Measurements from ENCODE around the gene AFMID. TPM values are rescaled to one million over a fixed set of nuclear protein-coding genes. Genes with fewer than 3 reads are reported as not detected.

The AFMID gene
- total and polyA plus RNA-seq, 2 experiments from 2014 or later, result 38.0 to 47.5 TPM

GRCh38 chr17:78251773-78252103 lies 64.6 kb downstream of the AFMID start:
- Mint-ChIP-seq H3K27me3 (ENCODE audit: insufficient read depth, low read depth, poor library complexity) (peaks cover 20% of the 10 kb centered on the region), H3K4me1 (peaks cover 33% of the 10 kb centered on the region), H3K4me3 (no peak overlapping the region), H3K27ac (no peak overlapping the region), H3K36me3 (ENCODE audit: low read depth) (no peaks in the 10 kb centered on the region), H3K9me3 (peaks cover 2% of the 10 kb centered on the region; the same call in 1 of the 3 replicates)
- TF ChIP-seq POLR2AphosphoS5 (IDR thresholded peaks at IDR 0.05; ENCODE audit: low read depth) (no peak), CREB1 (CRISPR knock-in tag; IDR thresholded peaks at IDR 0.05; ENCODE audit: low read depth) (no peak), ETS1 (IDR thresholded peaks at IDR 0.05) (no peak), NANOG (IDR thresholded peaks at IDR 0.05; ENCODE audit: borderline replicate concordance) (no peak), ZNF114 (CRISPR knock-in tag; IDR thresholded peaks at IDR 0.05) (no peak), STAT1 (IDR thresholded peaks at IDR 0.05; ENCODE audit: unreplicated experiment) (no peak), EZH2phosphoT487 (IDR thresholded peaks at IDR 0.05; ENCODE audit: unreplicated experiment) (no peak), CTCF (conservative IDR thresholded peaks at IDR 0.05; ENCODE audit: low read depth in 2 of 2) (no peak), JUNB (IDR thresholded peaks at IDR 0.05; ENCODE audit: unreplicated experiment) (no peak), ZNF331 (CRISPR knock-in tag; IDR thresholded peaks at IDR 0.05; ENCODE audit: low read depth) (no peak), EZH2 (IDR thresholded peaks at IDR 0.05; ENCODE audit: low read depth, unreplicated experiment) (no peak)
- TF ChIP-seq, protein P1, sequence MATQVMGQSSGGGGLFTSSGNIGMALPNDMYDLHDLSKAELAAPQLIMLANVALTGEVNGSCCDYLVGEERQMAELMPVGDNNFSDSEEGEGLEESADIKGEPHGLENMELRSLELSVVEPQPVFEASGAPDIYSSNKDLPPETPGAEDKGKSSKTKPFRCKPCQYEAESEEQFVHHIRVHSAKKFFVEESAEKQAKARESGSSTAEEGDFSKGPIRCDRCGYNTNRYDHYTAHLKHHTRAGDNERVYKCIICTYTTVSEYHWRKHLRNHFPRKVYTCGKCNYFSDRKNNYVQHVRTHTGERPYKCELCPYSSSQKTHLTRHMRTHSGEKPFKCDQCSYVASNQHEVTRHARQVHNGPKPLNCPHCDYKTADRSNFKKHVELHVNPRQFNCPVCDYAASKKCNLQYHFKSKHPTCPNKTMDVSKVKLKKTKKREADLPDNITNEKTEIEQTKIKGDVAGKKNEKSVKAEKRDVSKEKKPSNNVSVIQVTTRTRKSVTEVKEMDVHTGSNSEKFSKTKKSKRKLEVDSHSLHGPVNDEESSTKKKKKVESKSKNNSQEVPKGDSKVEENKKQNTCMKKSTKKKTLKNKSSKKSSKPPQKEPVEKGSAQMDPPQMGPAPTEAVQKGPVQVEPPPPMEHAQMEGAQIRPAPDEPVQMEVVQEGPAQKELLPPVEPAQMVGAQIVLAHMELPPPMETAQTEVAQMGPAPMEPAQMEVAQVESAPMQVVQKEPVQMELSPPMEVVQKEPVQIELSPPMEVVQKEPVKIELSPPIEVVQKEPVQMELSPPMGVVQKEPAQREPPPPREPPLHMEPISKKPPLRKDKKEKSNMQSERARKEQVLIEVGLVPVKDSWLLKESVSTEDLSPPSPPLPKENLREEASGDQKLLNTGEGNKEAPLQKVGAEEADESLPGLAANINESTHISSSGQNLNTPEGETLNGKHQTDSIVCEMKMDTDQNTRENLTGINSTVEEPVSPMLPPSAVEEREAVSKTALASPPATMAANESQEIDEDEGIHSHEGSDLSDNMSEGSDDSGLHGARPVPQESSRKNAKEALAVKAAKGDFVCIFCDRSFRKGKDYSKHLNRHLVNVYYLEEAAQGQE (IDR thresholded peaks at IDR 0.05; ENCODE audit: unreplicated experiment), result no peak
- TF ChIP-seq, protein P2, sequence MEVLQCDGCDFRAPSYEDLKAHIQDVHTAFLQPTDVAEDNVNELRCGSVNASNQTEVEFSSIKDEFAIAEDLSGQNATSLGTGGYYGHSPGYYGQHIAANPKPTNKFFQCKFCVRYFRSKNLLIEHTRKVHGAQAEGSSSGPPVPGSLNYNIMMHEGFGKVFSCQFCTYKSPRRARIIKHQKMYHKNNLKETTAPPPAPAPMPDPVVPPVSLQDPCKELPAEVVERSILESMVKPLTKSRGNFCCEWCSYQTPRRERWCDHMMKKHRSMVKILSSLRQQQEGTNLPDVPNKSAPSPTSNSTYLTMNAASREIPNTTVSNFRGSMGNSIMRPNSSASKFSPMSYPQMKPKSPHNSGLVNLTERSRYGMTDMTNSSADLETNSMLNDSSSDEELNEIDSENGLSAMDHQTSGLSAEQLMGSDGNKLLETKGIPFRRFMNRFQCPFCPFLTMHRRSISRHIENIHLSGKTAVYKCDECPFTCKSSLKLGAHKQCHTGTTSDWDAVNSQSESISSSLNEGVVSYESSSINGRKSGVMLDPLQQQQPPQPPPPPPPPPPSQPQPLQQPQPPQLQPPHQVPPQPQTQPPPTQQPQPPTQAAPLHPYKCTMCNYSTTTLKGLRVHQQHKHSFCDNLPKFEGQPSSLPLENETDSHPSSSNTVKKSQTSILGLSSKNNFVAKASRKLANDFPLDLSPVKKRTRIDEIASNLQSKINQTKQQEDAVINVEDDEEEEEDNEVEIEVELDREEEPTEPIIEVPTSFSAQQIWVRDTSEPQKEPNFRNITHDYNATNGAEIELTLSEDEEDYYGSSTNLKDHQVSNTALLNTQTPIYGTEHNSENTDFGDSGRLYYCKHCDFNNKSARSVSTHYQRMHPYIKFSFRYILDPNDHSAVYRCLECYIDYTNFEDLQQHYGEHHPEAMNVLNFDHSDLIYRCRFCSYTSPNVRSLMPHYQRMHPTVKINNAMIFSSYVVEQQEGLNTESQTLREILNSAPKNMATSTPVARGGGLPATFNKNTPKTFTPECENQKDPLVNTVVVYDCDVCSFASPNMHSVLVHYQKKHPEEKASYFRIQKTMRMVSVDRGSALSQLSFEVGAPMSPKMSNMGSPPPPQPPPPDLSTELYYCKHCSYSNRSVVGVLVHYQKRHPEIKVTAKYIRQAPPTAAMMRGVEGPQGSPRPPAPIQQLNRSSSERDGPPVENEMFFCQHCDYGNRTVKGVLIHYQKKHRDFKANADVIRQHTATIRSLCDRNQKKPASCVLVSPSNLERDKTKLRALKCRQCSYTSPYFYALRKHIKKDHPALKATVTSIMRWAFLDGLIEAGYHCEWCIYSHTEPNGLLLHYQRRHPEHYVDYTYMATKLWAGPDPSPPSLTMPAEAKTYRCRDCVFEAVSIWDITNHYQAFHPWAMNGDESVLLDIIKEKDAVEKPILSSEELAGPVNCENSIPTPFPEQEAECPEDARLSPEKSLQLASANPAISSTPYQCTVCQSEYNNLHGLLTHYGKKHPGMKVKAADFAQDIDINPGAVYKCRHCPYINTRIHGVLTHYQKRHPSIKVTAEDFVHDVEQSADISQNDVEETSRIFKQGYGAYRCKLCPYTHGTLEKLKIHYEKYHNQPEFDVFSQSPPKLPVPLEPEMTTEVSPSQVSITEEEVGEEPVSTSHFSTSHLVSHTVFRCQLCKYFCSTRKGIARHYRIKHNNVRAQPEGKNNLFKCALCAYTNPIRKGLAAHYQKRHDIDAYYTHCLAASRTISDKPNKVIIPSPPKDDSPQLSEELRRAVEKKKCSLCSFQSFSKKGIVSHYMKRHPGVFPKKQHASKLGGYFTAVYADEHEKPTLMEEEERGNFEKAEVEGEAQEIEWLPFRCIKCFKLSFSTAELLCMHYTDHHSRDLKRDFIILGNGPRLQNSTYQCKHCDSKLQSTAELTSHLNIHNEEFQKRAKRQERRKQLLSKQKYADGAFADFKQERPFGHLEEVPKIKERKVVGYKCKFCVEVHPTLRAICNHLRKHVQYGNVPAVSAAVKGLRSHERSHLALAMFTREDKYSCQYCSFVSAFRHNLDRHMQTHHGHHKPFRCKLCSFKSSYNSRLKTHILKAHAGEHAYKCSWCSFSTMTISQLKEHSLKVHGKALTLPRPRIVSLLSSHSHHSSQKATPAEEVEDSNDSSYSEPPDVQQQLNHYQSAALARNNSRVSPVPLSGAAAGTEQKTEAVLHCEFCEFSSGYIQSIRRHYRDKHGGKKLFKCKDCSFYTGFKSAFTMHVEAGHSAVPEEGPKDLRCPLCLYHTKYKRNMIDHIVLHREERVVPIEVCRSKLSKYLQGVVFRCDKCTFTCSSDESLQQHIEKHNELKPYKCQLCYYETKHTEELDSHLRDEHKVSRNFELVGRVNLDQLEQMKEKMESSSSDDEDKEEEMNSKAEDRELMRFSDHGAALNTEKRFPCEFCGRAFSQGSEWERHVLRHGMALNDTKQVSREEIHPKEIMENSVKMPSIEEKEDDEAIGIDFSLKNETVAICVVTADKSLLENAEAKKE (CRISPR knock-in tag; IDR thresholded peaks at IDR 0.05), result no peak
- Histone ChIP-seq H3K27ac (ENCODE audit: low read depth) (no peak overlapping the region), H2AFZ (no peak overlapping the region), H3K27me3 (ENCODE audit: insufficient read depth) (no peaks in the 10 kb centered on the region), H3K4me2 (no peak overlapping the region), H4K20me1 (replicated peaks; ENCODE audit: insufficient read depth) (no peaks in the 10 kb centered on the region), H3K79me2 (replicated peaks; ENCODE audit: insufficient read depth) (no peaks in the 10 kb centered on the region), H3K4me3 (no peak overlapping the region), H3K4me1 (ENCODE audit: insufficient read depth) (peaks cover 12% of the 10 kb centered on the region), H3K36me3 (ENCODE audit: insufficient read depth) (no peaks in the 10 kb centered on the region), H3F3A (replicated peaks; ENCODE audit: low read depth) (peaks cover 7% of the 10 kb centered on the region), H3K9me2 (ENCODE audit: insufficient read depth) (no peaks in the 10 kb centered on the region)
- DNase-seq (ENCODE audit: low spot score) (no peak), ATAC-seq (no peak)
